GM06990 (cell line): ENCODE data around the gene RPA4.

Source experiments
- DNase-seq: peaks from one replicate; pipeline ENCODE4 v3.0.0-alpha.2; 2011; ENCODE audit not compliant: insufficient read length; ENCODE audit errors: extremely low read depth
- H3K27me3 ChIP-seq: replicated peaks from 2 replicates; pipeline ENCODE4 v1.6.0; 2011; ENCODE audit warnings: low read length; ENCODE audit not compliant: control insufficient read depth, insufficient read depth
- H3K36me3 ChIP-seq: 2 replicates; pipeline ENCODE4 v1.5.1; 2011; ENCODE audit warnings: low read length; ENCODE audit not compliant: control insufficient read depth, insufficient read depth
- H3K4me3 ChIP-seq: replicated peaks from 2 replicates; pipeline ENCODE4 v1.5.1; 2011; ENCODE audit warnings: low read depth, mild to moderate bottlenecking, control low read depth, low read length
- TF ChIP-seq, protein P1 (sequence below): IDR thresholded peaks from 2 replicates; pipeline ENCODE4 v1.5.1; 2011; ENCODE audit warnings: low read length, control low read depth, mild to moderate bottlenecking, inconsistent platforms; ENCODE audit not compliant: insufficient read depth, poor library complexity, severe bottlenecking

RPA4 gene

DNA sequence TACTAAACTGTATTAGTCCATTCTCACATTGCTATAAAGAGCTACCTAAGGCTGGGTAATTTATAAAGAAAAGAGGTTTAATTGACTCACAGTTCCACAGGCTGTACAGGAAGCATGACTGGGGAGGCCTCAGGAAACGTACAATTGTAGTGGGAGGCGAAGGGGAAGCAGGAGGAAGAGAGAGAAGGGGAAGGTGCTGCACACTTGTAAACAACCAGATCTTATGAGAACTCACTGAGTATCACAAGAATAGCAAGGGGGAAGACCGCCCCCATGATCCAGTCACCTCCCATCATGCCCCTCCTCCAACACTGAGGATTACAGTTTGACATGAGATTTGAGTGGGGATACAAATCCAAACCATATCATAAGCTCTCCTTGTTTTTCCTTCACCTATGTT lies 40.9 kb downstream of the RPA4 start:
- Histone ChIP-seq H3K36me3 (no peaks in the 10 kb centered on the region), H3K27me3 (no peaks in the 10 kb centered on the region), H3K4me3 (no peak overlapping the region)
- TF ChIP-seq, protein P1, sequence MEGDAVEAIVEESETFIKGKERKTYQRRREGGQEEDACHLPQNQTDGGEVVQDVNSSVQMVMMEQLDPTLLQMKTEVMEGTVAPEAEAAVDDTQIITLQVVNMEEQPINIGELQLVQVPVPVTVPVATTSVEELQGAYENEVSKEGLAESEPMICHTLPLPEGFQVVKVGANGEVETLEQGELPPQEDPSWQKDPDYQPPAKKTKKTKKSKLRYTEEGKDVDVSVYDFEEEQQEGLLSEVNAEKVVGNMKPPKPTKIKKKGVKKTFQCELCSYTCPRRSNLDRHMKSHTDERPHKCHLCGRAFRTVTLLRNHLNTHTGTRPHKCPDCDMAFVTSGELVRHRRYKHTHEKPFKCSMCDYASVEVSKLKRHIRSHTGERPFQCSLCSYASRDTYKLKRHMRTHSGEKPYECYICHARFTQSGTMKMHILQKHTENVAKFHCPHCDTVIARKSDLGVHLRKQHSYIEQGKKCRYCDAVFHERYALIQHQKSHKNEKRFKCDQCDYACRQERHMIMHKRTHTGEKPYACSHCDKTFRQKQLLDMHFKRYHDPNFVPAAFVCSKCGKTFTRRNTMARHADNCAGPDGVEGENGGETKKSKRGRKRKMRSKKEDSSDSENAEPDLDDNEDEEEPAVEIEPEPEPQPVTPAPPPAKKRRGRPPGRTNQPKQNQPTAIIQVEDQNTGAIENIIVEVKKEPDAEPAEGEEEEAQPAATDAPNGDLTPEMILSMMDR = no peak
- no peak for DNase-seq

DNA sequence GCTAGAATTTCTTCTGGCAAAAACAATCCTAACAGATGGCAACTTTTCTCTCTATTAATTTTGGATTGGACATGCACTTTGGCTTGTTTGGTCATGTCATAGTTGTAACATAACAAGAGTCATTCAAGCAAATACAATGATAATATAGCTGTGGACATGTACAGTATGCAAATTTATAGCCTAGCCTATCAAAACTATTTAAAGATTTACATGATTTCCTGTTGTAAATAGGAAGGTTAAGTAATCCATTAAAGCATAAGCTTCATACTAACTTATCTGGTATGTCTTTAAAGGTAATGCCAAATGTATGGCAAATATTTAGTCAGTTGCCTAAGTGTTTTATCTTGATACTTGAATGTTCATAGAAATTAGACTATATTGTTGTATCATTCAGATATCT lies 45.3 kb downstream of the RPA4 start:
- Histone ChIP-seq H3K36me3 (no peaks in the 10 kb centered on the region), H3K27me3 (no peaks in the 10 kb centered on the region), H3K4me3 (no peak overlapping the region)
- TF ChIP-seq, protein P1 = no peak
- no peak for DNase-seq
